HUDEP-2 (cell line): ENCODE measurements around the gene AEBP1.
A peak's percentile ranks its signal among the peaks of the same experiment; 100 is the strongest.

Experiments used
- DNase-seq, 76 experiments: peaks; one replicate each; lab custom pipeline; 2025; ENCODE audit not compliant: unreplicated experiment in 76 of 76; lab: John Stamatoyannopoulos, UW

AEBP1 gene

GRCh38 chr7:44066494-44067063 is 37.6 kb upstream of the AEBP1 start:
- no peak for DNase-seq

GRCh38 chr7:44067064-44067951 is 36.8 kb upstream of the AEBP1 start:
- DNase-seq, result no peak

GRCh38 chr7:44068054-44068453 is 36.1 kb upstream of the AEBP1 start:
- DNase-seq, result peak in 3 of 76 experiments; percentile 10 to 28 (median 26)

GRCh38 chr7:44071726-44072363 is 32.3 kb upstream of the AEBP1 start:
- DNase-seq, result no peak

GRCh38 chr7:44072364-44073231 is 31.5 kb upstream of the AEBP1 start:
- peak in 50 of 76 experiments; percentile 3 to 63 (median 29) for DNase-seq

GRCh38 chr7:44073664-44074348 is 30.3 kb upstream of the AEBP1 start:
- DNase-seq, result no peak

- DNase-seq, result no peak
Observed at GRCh38 chr7:44074349-44074695, 29.8 kb upstream of the AEBP1 start.

- no peak for DNase-seq
Observed at GRCh38 chr7:44075296-44076075, 28.7 kb upstream of the AEBP1 start.

- no peak for DNase-seq
Observed at GRCh38 chr7:44076101-44076895, 27.8 kb upstream of the AEBP1 start.

GRCh38 chr7:44077061-44077460 is 27.1 kb upstream of the AEBP1 start:
- DNase-seq, result no peak

GRCh38 chr7:44077681-44078091 is 26.5 kb upstream of the AEBP1 start:
- no peak for DNase-seq

GRCh38 chr7:44078521-44078920 is 25.6 kb upstream of the AEBP1 start:
- no peak for DNase-seq

- DNase-seq, result no peak
Observed at GRCh38 chr7:44079331-44080021, 24.7 kb upstream of the AEBP1 start.

GRCh38 chr7:44080118-44080517 is 24.0 kb upstream of the AEBP1 start:
- DNase-seq, result no peak

GRCh38 chr7:44080686-44081265 is 23.4 kb upstream of the AEBP1 start:
- DNase-seq, result peak in 1 of 76 experiments; percentile 45

- DNase-seq, result peak in 72 of 76 experiments; percentile 17 to 88 (median 65)
Observed at GRCh38 chr7:44081266-44081748, 22.8 kb upstream of the AEBP1 start.

- DNase-seq, result peak in 75 of 76 experiments; percentile 56 to 99 (median 97)
Observed at GRCh38 chr7:44082541-44083207, 21.5 kb upstream of the AEBP1 start.
